HG02571 (cell line): Measurements from ENCODE around the gene PNMA1.

Experiments used
- ATAC-seq: cut with Tn5 transposase; IDR thresholded peaks from one replicate; pipeline ENCODE4 v1.9.1; 2021; ENCODE audit warnings: mild to moderate bottlenecking, moderate library complexity; ENCODE audit not compliant: unreplicated experiment

PNMA1 gene

GRCh38 chr14:73739174-73739898, 25.2 kb upstream of the PNMA1 start:
- no peak for ATAC-seq

- no peak for ATAC-seq
Observed at GRCh38 chr14:73738518-73739173, 24.5 kb upstream of the PNMA1 start.

- no peak for ATAC-seq
Observed at GRCh38 chr14:73736842-73737241, 22.7 kb upstream of the PNMA1 start.

- ATAC-seq: no peak
Observed at GRCh38 chr14:73732006-73732405, 17.8 kb upstream of the PNMA1 start.

GRCh38 chr14:73731111-73731510, 16.9 kb upstream of the PNMA1 start:
- no peak for ATAC-seq

- ATAC-seq: no peak
Observed at GRCh38 chr14:73729556-73730265, 15.5 kb upstream of the PNMA1 start.

- peak; percentile 65 for ATAC-seq
Observed at GRCh38 chr14:73728717-73729330, 14.6 kb upstream of the PNMA1 start.

GRCh38 chr14:73727166-73727565, 13.0 kb upstream of the PNMA1 start:
- ATAC-seq: no peak

GRCh38 chr14:73726025-73726961, 12.1 kb upstream of the PNMA1 start:
- no peak for ATAC-seq

- ATAC-seq: no peak
Observed at GRCh38 chr14:73725116-73726024, 11.2 kb upstream of the PNMA1 start.

GRCh38 chr14:73724696-73725095, 10.5 kb upstream of the PNMA1 start:
- no peak for ATAC-seq

- no peak for ATAC-seq
Observed at GRCh38 chr14:73723797-73724661, 9.8 kb upstream of the PNMA1 start.

GRCh38 chr14:73723406-73723796, 9.2 kb upstream of the PNMA1 start:
- no peak for ATAC-seq

GRCh38 chr14:73722581-73722980, 8.4 kb upstream of the PNMA1 start:
- no peak for ATAC-seq

GRCh38 chr14:73721101-73721821, 7.1 kb upstream of the PNMA1 start:
- ATAC-seq: no peak

- ATAC-seq: no peak
Observed at GRCh38 chr14:73720636-73721035, 6.5 kb upstream of the PNMA1 start.

GRCh38 chr14:73719791-73720190, 5.6 kb upstream of the PNMA1 start:
- no peak for ATAC-seq

GRCh38 chr14:73719361-73719760, 5.2 kb upstream of the PNMA1 start:
- no peak for ATAC-seq
